Astrocyte of the spinal cord (primary cell): Measurements from ENCODE around the gene CACNA1B.

Experiments
- DNase-seq: peaks from one replicate; pipeline ENCODE4 v3.0.0; 2011; ENCODE audit warnings: low read depth, low spot score
- H3K4me3 ChIP-seq: 2 replicates; pipeline ENCODE4 v1.5.1; 2011; ENCODE audit warnings: low read depth, mild to moderate bottlenecking, low read length, moderate library complexity
- CTCF ChIP-seq: IDR thresholded peaks from 2 replicates; pipeline ENCODE4 v1.5.1; 2012; ENCODE audit warnings: low read depth, mild to moderate bottlenecking, low read length, inconsistent platforms
- in situ Hi-C: cut with HindIII; loops from 2 replicates; pipeline ENCODE4 v1.10.0; 2017; ENCODE audit warnings: low sequenced_read_pairs

Gene CACNA1B

GRCh38 chr9:137875846-137876245, 1.7 kb upstream of the CACNA1B start:
- H3K4me3 ChIP-seq, result no peak overlapping the region
- DNase-seq, result no peak
- in situ Hi-C loops, result no loop called here
- no peak for TF ChIP-seq CTCF

- no peak for DNase-seq
- H3K4me3 ChIP-seq, result no peak overlapping the region
- in situ Hi-C loops, result no loop called here
- no peak for TF ChIP-seq CTCF
These were observed 1.3 kb upstream of the CACNA1B start for GRCh38 chr9:137876269-137876668.

GRCh38 chr9:137876781-137877386, 698 bp upstream of the CACNA1B start:
- in situ Hi-C loops, result no loop called here
- no peak for DNase-seq
- TF ChIP-seq CTCF, result no peak
- H3K4me3 ChIP-seq, result no peak overlapping the region

- TF ChIP-seq CTCF, result no peak
- in situ Hi-C loops, result no loop called here
- no peak overlapping the region for H3K4me3 ChIP-seq
- peak; percentile 10 for DNase-seq
These were observed 762 bp downstream of the CACNA1B start for GRCh38 chr9:137878146-137878941.

- TF ChIP-seq CTCF, result no peak
- in situ Hi-C loops, result no loop called here
- no peak for DNase-seq
- no peak overlapping the region for H3K4me3 ChIP-seq
These were observed 1.5 kb downstream of the CACNA1B start for GRCh38 chr9:137879052-137879451.

GRCh38 chr9:137879566-137880150, 2.1 kb downstream of the CACNA1B start:
- in situ Hi-C loops, result no loop called here
- no peak for DNase-seq
- no peak for TF ChIP-seq CTCF
- no peak overlapping the region for H3K4me3 ChIP-seq
